Measurements from ENCODE around the gene OR12D2.

DNA sequence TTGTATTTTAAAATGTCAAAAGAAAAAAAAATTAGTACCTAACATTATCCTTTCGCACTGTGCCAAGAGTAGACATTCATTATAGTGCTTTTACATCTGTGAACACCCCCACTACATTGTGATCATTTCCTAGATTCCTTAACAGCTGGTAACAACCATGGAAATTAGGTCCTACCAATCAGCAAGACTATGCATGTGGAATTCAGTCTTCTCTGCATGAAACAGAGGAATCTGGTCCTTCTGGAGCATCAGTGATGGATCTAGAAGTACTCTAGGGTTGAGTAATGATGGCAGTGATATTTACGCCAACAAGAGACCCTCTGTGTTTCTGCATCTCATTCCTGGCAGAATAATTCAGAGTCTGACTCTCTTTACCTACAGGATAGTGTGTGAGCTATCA is 28.7 kb downstream of the OR12D2 start:
- TF ChIP-seq, protein P1, sequence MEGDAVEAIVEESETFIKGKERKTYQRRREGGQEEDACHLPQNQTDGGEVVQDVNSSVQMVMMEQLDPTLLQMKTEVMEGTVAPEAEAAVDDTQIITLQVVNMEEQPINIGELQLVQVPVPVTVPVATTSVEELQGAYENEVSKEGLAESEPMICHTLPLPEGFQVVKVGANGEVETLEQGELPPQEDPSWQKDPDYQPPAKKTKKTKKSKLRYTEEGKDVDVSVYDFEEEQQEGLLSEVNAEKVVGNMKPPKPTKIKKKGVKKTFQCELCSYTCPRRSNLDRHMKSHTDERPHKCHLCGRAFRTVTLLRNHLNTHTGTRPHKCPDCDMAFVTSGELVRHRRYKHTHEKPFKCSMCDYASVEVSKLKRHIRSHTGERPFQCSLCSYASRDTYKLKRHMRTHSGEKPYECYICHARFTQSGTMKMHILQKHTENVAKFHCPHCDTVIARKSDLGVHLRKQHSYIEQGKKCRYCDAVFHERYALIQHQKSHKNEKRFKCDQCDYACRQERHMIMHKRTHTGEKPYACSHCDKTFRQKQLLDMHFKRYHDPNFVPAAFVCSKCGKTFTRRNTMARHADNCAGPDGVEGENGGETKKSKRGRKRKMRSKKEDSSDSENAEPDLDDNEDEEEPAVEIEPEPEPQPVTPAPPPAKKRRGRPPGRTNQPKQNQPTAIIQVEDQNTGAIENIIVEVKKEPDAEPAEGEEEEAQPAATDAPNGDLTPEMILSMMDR (conservative IDR thresholded peaks at IDR 0.05; ENCODE audit: low read length), result no peak
- no peak for TF ChIP-seq EZH2phosphoT487 (IDR thresholded peaks at IDR 0.05; ENCODE audit: borderline replicate concordance, low read depth, low read length)
